KBM-7 (cell line): Measurements from ENCODE around the gene FBXO10.

ENCODE experiments used
- DNase-seq: peaks from one replicate; pipeline ENCODE4 v3.0.0-alpha.2; 2015
- in situ Hi-C: fragments of 300-500 bp; cut with MboI; formaldehyde crosslinking; loops from 2 replicates; pipeline ENCODE4 v1.14.3; 2020; ENCODE audit warnings: low sequenced_read_pairs, low pct_unique_long_range_greater_than_20kb, mixed read lengths

The FBXO10 gene

GRCh38 chr9:37562826-37563225, 13.4 kb downstream of the FBXO10 start:
- in situ Hi-C loops = no loop called here

GRCh38 chr9:37561682-37562081, 14.5 kb downstream of the FBXO10 start:
- in situ Hi-C loops = no loop called here
- DNase-seq = no peak

More at GRCh38 chr9:37562826-37563225, 13.4 kb downstream of the FBXO10 start:
- no peak for DNase-seq

GRCh38 chr9:37559855-37560592, 16.2 kb downstream of the FBXO10 start:
- no peak for DNase-seq
- in situ Hi-C loops = no loop called here

- in situ Hi-C loops = no loop called here
- no peak for DNase-seq
Measured at GRCh38 chr9:37559125-37559524, 17.1 kb downstream of the FBXO10 start.

- in situ Hi-C loops = no loop called here
- DNase-seq = no peak
Measured at GRCh38 chr9:37555786-37556185, 20.4 kb downstream of the FBXO10 start.

- in situ Hi-C loops = no loop called here
- DNase-seq = no peak
Measured at GRCh38 chr9:37554318-37554717, 21.9 kb downstream of the FBXO10 start.

GRCh38 chr9:37551888-37552287, 24.3 kb downstream of the FBXO10 start:
- no peak for DNase-seq
- in situ Hi-C loops = no loop called here

GRCh38 chr9:37551468-37551867, 24.7 kb downstream of the FBXO10 start:
- no peak for DNase-seq
- in situ Hi-C loops = no loop called here

GRCh38 chr9:37550781-37551180, 25.4 kb downstream of the FBXO10 start:
- in situ Hi-C loops = no loop called here
- no peak for DNase-seq

- in situ Hi-C loops = no loop called here
- DNase-seq = no peak
Measured at GRCh38 chr9:37549527-37549926, 26.7 kb downstream of the FBXO10 start.

- DNase-seq = no peak
- in situ Hi-C loops = no loop called here
Measured at GRCh38 chr9:37547328-37547878, 28.8 kb downstream of the FBXO10 start.

- no peak for DNase-seq
- in situ Hi-C loops = no loop called here
Measured at GRCh38 chr9:37543468-37543867, 32.7 kb downstream of the FBXO10 start.

- no peak for DNase-seq
- in situ Hi-C loops = no loop called here
Measured at GRCh38 chr9:37542895-37543294, 33.3 kb downstream of the FBXO10 start.

GRCh38 chr9:37542488-37542887, 33.7 kb downstream of the FBXO10 start:
- no peak for DNase-seq
- in situ Hi-C loops = no loop called here

- DNase-seq = no peak
- in situ Hi-C loops = no loop called here
Measured at GRCh38 chr9:37541465-37541864, 34.7 kb downstream of the FBXO10 start.

GRCh38 chr9:37540634-37541033, 35.5 kb downstream of the FBXO10 start:
- no peak for DNase-seq
- in situ Hi-C loops = no loop called here

- in situ Hi-C loops = no loop called here
Measured at GRCh38 chr9:37539634-37540033, 36.5 kb downstream of the FBXO10 start.

GRCh38 chr9:37538099-37538498, 38.1 kb downstream of the FBXO10 start:
- DNase-seq = no peak
- in situ Hi-C loops = no loop called here

More at GRCh38 chr9:37539634-37540033, 36.5 kb downstream of the FBXO10 start:
- no peak for DNase-seq

GRCh38 chr9:37534901-37535300, 41.3 kb downstream of the FBXO10 start:
- no peak for DNase-seq
- in situ Hi-C loops = no loop called here

GRCh38 chr9:37534412-37534811, 41.8 kb downstream of the FBXO10 start:
- DNase-seq = no peak
- in situ Hi-C loops = no loop called here

GRCh38 chr9:37531699-37532098, 44.5 kb downstream of the FBXO10 start:
- in situ Hi-C loops = no loop called here
- DNase-seq = no peak
